Peyer's patch (tissue), 4 donors: ENCODE measurements around the gene MYL7. TPM values are rescaled to one million over a fixed set of nuclear protein-coding genes. Genes with fewer than 3 reads are reported as not detected.

Experiments
- DNase-seq, 3 donors: peaks; one replicate each; pipeline ENCODE4 v3.0.0-alpha.2; 2017 to 2019
- H3K27ac ChIP-seq, 4 donors: fragments of 200-600 bp; sonication (generic); one replicate each; pipeline ENCODE4 v1.5.1; 2016 to 2019
- H3K27me3 ChIP-seq, 2 donors: fragments of 200-600 bp; sonication (generic); one replicate each; pipeline ENCODE4 v1.5.1; 2019
- H3K36me3 ChIP-seq, 3 donors: fragments of 200-600 bp; sonication (generic); one replicate each; pipeline ENCODE4 v1.5.1; 2016 to 2019
- H3K4me1 ChIP-seq, 4 donors: fragments of 200-600 bp; sonication (generic); one replicate each; pipeline ENCODE4 v1.5.1; 2016 to 2019
- H3K4me3 ChIP-seq, 4 donors: fragments of 200-600 bp; sonication (generic); 1 replicate in 3 of 4; 2 replicates in 1 of 4; pipeline ENCODE4 v1.5.1; 2016 to 2019; ENCODE audit warnings: mild to moderate bottlenecking in 1 of 4
- H3K9me3 ChIP-seq, 4 donors: fragments of 200-600 bp; sonication (generic); one replicate each; pipeline ENCODE4 v1.5.1; 2016 to 2019; ENCODE audit warnings: mild to moderate bottlenecking in 1 of 4
- CTCF ChIP-seq, 6 experiments: fragments of 450-650 bp in 4 of 6; fragments of 200-600 bp in 2 of 6; sonication (generic) in 1 of 6; IDR thresholded peaks; one replicate each; pipeline ENCODE4 v1.5.1; 2017 to 2019; ENCODE audit warnings: antibody characterized with exemption in 6 of 6, mild to moderate bottlenecking in 3 of 6, moderate library complexity in 1 of 6
- POLR2A ChIP-seq, 2 donors: fragments of 450-650 bp; IDR thresholded peaks; one replicate each; pipeline ENCODE4 v1.5.1; 2017; ENCODE audit warnings: antibody characterized with exemption in 2 of 2, mild to moderate bottlenecking in 2 of 2, moderate library complexity in 2 of 2
- total RNA-seq, 4 donors: library from RNA; depleted of rRNA; stranded (reverse); fragments of >200 nt; gene quantifications; one replicate each; pipeline ENCODE4 v1.1.0, GENCODE V29; 2016

MYL7 gene
- total RNA-seq, 4 donors from 2014 or later = not detected

GRCh38 chr7:44106311-44107065 lies 34.6 kb downstream of the MYL7 start:
- peak overlapping the region in 1 of 4 donors; percentile 25 for H3K27ac ChIP-seq
- H3K27me3 ChIP-seq = peaks cover 0 to 6% of the 10 kb centered on the region in 2 donors
- no peak for DNase-seq
- peak overlapping the region in 1 of 4 donors; percentile 56 for H3K4me3 ChIP-seq
- H3K9me3 ChIP-seq = no peaks in the 10 kb centered on the region
- no peak for TF ChIP-seq CTCF (IDR thresholded peaks at IDR 0.05)
- H3K4me1 ChIP-seq = no peaks in the 10 kb centered on the region
- H3K36me3 ChIP-seq = peaks cover 0 to 5% (median 0%) of the 10 kb centered on the region in 3 donors

- Histone ChIP-seq H3K4me1 (no peaks in the 10 kb centered on the region), H3K27ac (peak overlapping the region in 3 of 4 donors; percentile 71 to 85 (median 76)), H3K27me3 (peaks cover 0 to 6% of the 10 kb centered on the region in 2 donors), H3K36me3 (peaks cover 0 to 5% (median 0%) of the 10 kb centered on the region in 3 donors), H3K9me3 (no peaks in the 10 kb centered on the region), H3K4me3 (peak overlapping the region in 2 of 4 donors; percentile 53 to 56)
- DNase-seq = no peak
- TF ChIP-seq POLR2A (IDR thresholded peaks at IDR 0.05) = no peak
- TF ChIP-seq CTCF (IDR thresholded peaks at IDR 0.05) = no peak
Observed at GRCh38 chr7:44105832-44106231, 35.3 kb downstream of the MYL7 start.

- peaks cover 0 to 5% (median 0%) of the 10 kb centered on the region in 3 donors for H3K36me3 ChIP-seq
- TF ChIP-seq POLR2A (IDR thresholded peaks at IDR 0.05) (no peak), CTCF (IDR thresholded peaks at IDR 0.05) (no peak)
- peak overlapping the region; percentile 28 to 60 (median 54) for H3K4me3 ChIP-seq
- no peaks in the 10 kb centered on the region for H3K4me1 ChIP-seq
- peak overlapping the region; percentile 64 to 85 (median 74) for H3K27ac ChIP-seq
- H3K27me3 ChIP-seq = peaks cover 0 to 6% of the 10 kb centered on the region in 2 donors
- H3K9me3 ChIP-seq = no peaks in the 10 kb centered on the region
- DNase-seq = peak in 1 of 3 donors; percentile 60
Observed at GRCh38 chr7:44104860-44105771, 36.0 kb downstream of the MYL7 start.

- Histone ChIP-seq H3K4me3 (peak within 1 kb of the TSS; percentile 28 to 60 (median 54)), H3K36me3 (peaks cover 0 to 5% (median 0%) of the 10 kb centered on the region in 3 donors), H3K4me1 (no peaks in the 10 kb centered on the region), H3K27me3 (peaks cover 0 to 6% of the 10 kb centered on the region in 2 donors), H3K9me3 (no peaks in the 10 kb centered on the region), H3K27ac (peak within 1 kb of the TSS; percentile 64 to 85 (median 74))
- no peak for TF ChIP-seq POLR2A (IDR thresholded peaks at IDR 0.05)
- no peak for TF ChIP-seq CTCF (IDR thresholded peaks at IDR 0.05)
- DNase-seq = peak in 1 of 3 donors; percentile 41
Observed at GRCh38 chr7:44103923-44104859, 36.9 kb downstream of the MYL7 start, which contains the start of gene AEBP1. AEBP1 (plus strand) TSS chr7:44104345; CDS start chr7:44104666, 321 bp downstream.

- Histone ChIP-seq H3K4me3 (peak overlapping the region in 2 of 4 donors; percentile 53 to 60), H3K27me3 (peaks cover 0 to 6% of the 10 kb centered on the region in 2 donors), H3K36me3 (no peaks in the 10 kb centered on the region), H3K27ac (peak overlapping the region; percentile 64 to 85 (median 74)), H3K4me1 (no peaks in the 10 kb centered on the region), H3K9me3 (no peaks in the 10 kb centered on the region)
- TF ChIP-seq POLR2A (IDR thresholded peaks at IDR 0.05) = no peak
- TF ChIP-seq CTCF (IDR thresholded peaks at IDR 0.05) = no peak
- DNase-seq = no peak
Observed at GRCh38 chr7:44103566-44103922, 37.6 kb downstream of the MYL7 start.
